ENCODE data around the gene KIAA1614.

Gene KIAA1614

GRCh38 chr1:180896161-180896560 lies 16.5 kb upstream of the KIAA1614 start:
- no peak for TF ChIP-seq CTCF (IDR thresholded peaks at IDR 0.05; ENCODE audit: insufficient read depth, low read length, poor library complexity, severe bottlenecking)
- Histone ChIP-seq H3K4me3 (replicated peaks; ENCODE audit: low read depth, low read length) (no peak overlapping the region), H3K27me3 (replicated peaks; ENCODE audit: control insufficient read depth, insufficient read depth, low read length) (no peaks in the 10 kb centered on the region), H3K36me3 (ENCODE audit: control insufficient read depth, insufficient read depth, low read length) (no peaks in the 10 kb centered on the region)
- DNase-seq (ENCODE audit: extremely low read depth, insufficient read length) = no peak

- H3K36me3 ChIP-seq (ENCODE audit: control insufficient read depth, insufficient read depth, low read length) = no peaks in the 10 kb centered on the region
- no peak overlapping the region for H3K4me3 ChIP-seq (replicated peaks; ENCODE audit: low read depth, low read length)
- no peak for DNase-seq (ENCODE audit: extremely low read depth, insufficient read length)
- no peak for TF ChIP-seq CTCF (IDR thresholded peaks at IDR 0.05; ENCODE audit: insufficient read depth, low read length, poor library complexity, severe bottlenecking)
- no peaks in the 10 kb centered on the region for H3K27me3 ChIP-seq (replicated peaks; ENCODE audit: control insufficient read depth, insufficient read depth, low read length)
Measured at GRCh38 chr1:180898441-180899219, 14.1 kb upstream of the KIAA1614 start.

GRCh38 chr1:180899262-180899661 lies 13.4 kb upstream of the KIAA1614 start:
- no peak for DNase-seq (ENCODE audit: extremely low read depth, insufficient read length)
- no peak for TF ChIP-seq CTCF (IDR thresholded peaks at IDR 0.05; ENCODE audit: insufficient read depth, low read length, poor library complexity, severe bottlenecking)
- Histone ChIP-seq H3K4me3 (replicated peaks; ENCODE audit: low read depth, low read length) (no peak overlapping the region), H3K27me3 (replicated peaks; ENCODE audit: control insufficient read depth, insufficient read depth, low read length) (no peaks in the 10 kb centered on the region), H3K36me3 (ENCODE audit: control insufficient read depth, insufficient read depth, low read length) (no peaks in the 10 kb centered on the region)

- Histone ChIP-seq H3K36me3 (ENCODE audit: control insufficient read depth, insufficient read depth, low read length) (no peaks in the 10 kb centered on the region), H3K4me3 (replicated peaks; ENCODE audit: low read depth, low read length) (no peak overlapping the region), H3K27me3 (replicated peaks; ENCODE audit: control insufficient read depth, insufficient read depth, low read length) (no peaks in the 10 kb centered on the region)
- TF ChIP-seq CTCF (IDR thresholded peaks at IDR 0.05; ENCODE audit: insufficient read depth, low read length, poor library complexity, severe bottlenecking) = no peak
- no peak for DNase-seq (ENCODE audit: extremely low read depth, insufficient read length)
Measured at GRCh38 chr1:180901076-180901990, 11.4 kb upstream of the KIAA1614 start.

GRCh38 chr1:180902541-180902940 lies 10.2 kb upstream of the KIAA1614 start:
- Histone ChIP-seq H3K27me3 (replicated peaks; ENCODE audit: control insufficient read depth, insufficient read depth, low read length) (no peaks in the 10 kb centered on the region), H3K36me3 (ENCODE audit: control insufficient read depth, insufficient read depth, low read length) (no peaks in the 10 kb centered on the region), H3K4me3 (replicated peaks; ENCODE audit: low read depth, low read length) (no peak overlapping the region)
- DNase-seq (ENCODE audit: extremely low read depth, insufficient read length) = no peak
- TF ChIP-seq CTCF (IDR thresholded peaks at IDR 0.05; ENCODE audit: insufficient read depth, low read length, poor library complexity, severe bottlenecking) = no peak

Measured in GM06990 (cell line).